Measurements from ENCODE around the gene PHYHD1. TPM values are rescaled to one million over a fixed set of nuclear protein-coding genes. Genes with fewer than 3 reads are reported as not detected.

Gene PHYHD1
- total and polyA plus RNA-seq, 10 of the 15 experiments (the other 5 are each of a cell fraction or from before 2014, with no cell fraction given), result 0.09 to 0.17 TPM; not detected in 8

- Histone ChIP-seq H3K4me1 (ENCODE audit: control insufficient read depth, insufficient read depth, low read length) (no peaks in the 10 kb centered on the region), H3K27ac (ENCODE audit: control insufficient read depth, insufficient read depth) (no peak overlapping the region), H3K27me3 (replicated peaks in 1 of 2; ENCODE audit: control insufficient read depth in 2 of 2, insufficient read depth in 2 of 2, low read length in 1 of 2) (no peaks in the 10 kb centered on the region), H2AFZ (ENCODE audit: control insufficient read depth, low read depth, low read length) (no peak overlapping the region), H3K36me3 (ENCODE audit: control insufficient read depth in 2 of 2, insufficient read depth in 2 of 2, low read length in 1 of 2) (peaks cover 6 to 7% of the 10 kb centered on the region in 2 experiments; a peak in 3 of 4 replicates), H3K79me2 (ENCODE audit: control insufficient read depth, insufficient read depth, low read length) (peaks cover 24% of the 10 kb centered on the region), H3K4me2 (ENCODE audit: control insufficient read depth, insufficient read depth) (no peak overlapping the region), H3K9me3 (replicated peaks; ENCODE audit: control insufficient read depth, insufficient read depth, low read length) (no peaks in the 10 kb centered on the region), H3K9ac (ENCODE audit: control insufficient read depth, insufficient read depth, low read length) (no peak overlapping the region), H4K20me1 (ENCODE audit: control insufficient read depth, insufficient read depth) (no peaks in the 10 kb centered on the region), H3K4me3 (no peak overlapping the region)
- ATAC-seq (no peak), DNase-seq (ENCODE audit: low read depth, low spot score) (no peak), FAIRE-seq (no peak)
- RAD21 ChIA-PET (ENCODE audit: unreplicated experiment), result no interaction called here
- CTCF ChIA-PET, result no interaction called here
- no peak for TF ChIP-seq TCF3 (IDR thresholded peaks at IDR 0.05; ENCODE audit: borderline replicate concordance, insufficient read depth, low read depth, low read length)
- no peak for TF ChIP-seq SMC3 (IDR thresholded peaks at IDR 0.05; ENCODE audit: borderline replicate concordance, low read length)
- TF ChIP-seq, protein P1, sequence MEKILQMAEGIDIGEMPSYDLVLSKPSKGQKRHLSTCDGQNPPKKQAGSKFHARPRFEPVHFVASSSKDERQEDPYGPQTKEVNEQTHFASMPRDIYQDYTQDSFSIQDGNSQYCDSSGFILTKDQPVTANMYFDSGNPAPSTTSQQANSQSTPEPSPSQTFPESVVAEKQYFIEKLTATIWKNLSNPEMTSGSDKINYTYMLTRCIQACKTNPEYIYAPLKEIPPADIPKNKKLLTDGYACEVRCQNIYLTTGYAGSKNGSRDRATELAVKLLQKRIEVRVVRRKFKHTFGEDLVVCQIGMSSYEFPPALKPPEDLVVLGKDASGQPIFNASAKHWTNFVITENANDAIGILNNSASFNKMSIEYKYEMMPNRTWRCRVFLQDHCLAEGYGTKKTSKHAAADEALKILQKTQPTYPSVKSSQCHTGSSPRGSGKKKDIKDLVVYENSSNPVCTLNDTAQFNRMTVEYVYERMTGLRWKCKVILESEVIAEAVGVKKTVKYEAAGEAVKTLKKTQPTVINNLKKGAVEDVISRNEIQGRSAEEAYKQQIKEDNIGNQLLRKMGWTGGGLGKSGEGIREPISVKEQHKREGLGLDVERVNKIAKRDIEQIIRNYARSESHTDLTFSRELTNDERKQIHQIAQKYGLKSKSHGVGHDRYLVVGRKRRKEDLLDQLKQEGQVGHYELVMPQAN (conservative IDR thresholded peaks at IDR 0.05), result no peak
- no peak for TF ChIP-seq BACH1 (IDR thresholded peaks at IDR 0.05; ENCODE audit: borderline replicate concordance)
- no peak for TF ChIP-seq CHD2 (IDR thresholded peaks at IDR 0.05; ENCODE audit: borderline replicate concordance, low read depth, low read length)
- no peak for TF ChIP-seq FOS (IDR thresholded peaks at IDR 0.05; ENCODE audit: borderline replicate concordance, extremely low read depth, insufficient read length)
- no peak for TF ChIP-seq SIX5 (IDR thresholded peaks at IDR 0.05; ENCODE audit: low read depth, low read length, severe bottlenecking)
- TF ChIP-seq SREBF2 (IDR thresholded peaks at IDR 0.05; ENCODE audit: low read length), result no peak
- TF ChIP-seq NFYB (IDR thresholded peaks at IDR 0.05; ENCODE audit: insufficient read depth, low read depth, low read length), result no peak
- TF ChIP-seq, protein P2, sequence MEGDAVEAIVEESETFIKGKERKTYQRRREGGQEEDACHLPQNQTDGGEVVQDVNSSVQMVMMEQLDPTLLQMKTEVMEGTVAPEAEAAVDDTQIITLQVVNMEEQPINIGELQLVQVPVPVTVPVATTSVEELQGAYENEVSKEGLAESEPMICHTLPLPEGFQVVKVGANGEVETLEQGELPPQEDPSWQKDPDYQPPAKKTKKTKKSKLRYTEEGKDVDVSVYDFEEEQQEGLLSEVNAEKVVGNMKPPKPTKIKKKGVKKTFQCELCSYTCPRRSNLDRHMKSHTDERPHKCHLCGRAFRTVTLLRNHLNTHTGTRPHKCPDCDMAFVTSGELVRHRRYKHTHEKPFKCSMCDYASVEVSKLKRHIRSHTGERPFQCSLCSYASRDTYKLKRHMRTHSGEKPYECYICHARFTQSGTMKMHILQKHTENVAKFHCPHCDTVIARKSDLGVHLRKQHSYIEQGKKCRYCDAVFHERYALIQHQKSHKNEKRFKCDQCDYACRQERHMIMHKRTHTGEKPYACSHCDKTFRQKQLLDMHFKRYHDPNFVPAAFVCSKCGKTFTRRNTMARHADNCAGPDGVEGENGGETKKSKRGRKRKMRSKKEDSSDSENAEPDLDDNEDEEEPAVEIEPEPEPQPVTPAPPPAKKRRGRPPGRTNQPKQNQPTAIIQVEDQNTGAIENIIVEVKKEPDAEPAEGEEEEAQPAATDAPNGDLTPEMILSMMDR (IDR thresholded peaks at IDR 0.05 in 2 of 3, conservative IDR thresholded peaks at IDR 0.05 in 1 of 3; ENCODE audit: control insufficient read depth in 2 of 3, extremely low read depth in 1 of 3, insufficient read depth in 1 of 3, low read depth in 3 of 3, low read length in 3 of 3), result no peak
- no peak for TF ChIP-seq POLR2AphosphoS2 (IDR thresholded peaks at IDR 0.05; ENCODE audit: low read depth, low read length)
- intact Hi-C loops (cut with micrococcal nuclease; ENCODE audit: unreplicated experiment) (no loop called here), in situ Hi-C loops (cut with MboI) (no loop called here)
- no TSS peak for BruUV-seq (replicated peaks)
- POLR2A ChIA-PET, result no interaction called here
- 96% methylated on average over 3 of the region's 3 CpGs for WGBS (ENCODE audit: insufficient coverage, insufficient replicate concordance, low lambda C conversion rate, missing lambda C conversion rate)
- SMC1A ChIA-PET (ENCODE audit: uncharacterized antibody, unreplicated experiment), result no interaction called here
Measured at GRCh38 chr9:128887049-128887448, 33.7 kb upstream of the PHYHD1 start.
